ENCODE data around the gene SULT1C3.

Gene SULT1C3

GRCh38 chr2:108239786-108240185 is at the start of gene SULT1C3:
Gene SULT1C3, plus strand, starts transcription at chr2:108239968. Its CDS starts 7,227 bp downstream, at chr2:108247195.
- POLR2A ChIA-PET = no interaction called here
- CTCF ChIA-PET = no interaction called here
- no peak for TF ChIP-seq SP1 (IDR thresholded peaks at IDR 0.05)
- TF ChIP-seq ARNT (IDR thresholded peaks at IDR 0.05) = no peak
- TF ChIP-seq HDGF (IDR thresholded peaks at IDR 0.05; ENCODE audit: borderline replicate concordance) = no peak
- no peak for TF ChIP-seq SUZ12 (IDR thresholded peaks at IDR 0.05)
- no peak for TF ChIP-seq ZNF384 (IDR thresholded peaks at IDR 0.05)
- no peak for TF ChIP-seq CTBP1 (IDR thresholded peaks at IDR 0.05; ENCODE audit: borderline replicate concordance)
- no peak for TF ChIP-seq BHLHE40 (IDR thresholded peaks at IDR 0.05; ENCODE audit: borderline replicate concordance)
- no peak for TF ChIP-seq LEF1 (IDR thresholded peaks at IDR 0.05; ENCODE audit: borderline replicate concordance)
- no peak for TF ChIP-seq FOXK2 (IDR thresholded peaks at IDR 0.05)
- DNase-seq (ENCODE audit: extremely low spot score) = no peak

DNA sequence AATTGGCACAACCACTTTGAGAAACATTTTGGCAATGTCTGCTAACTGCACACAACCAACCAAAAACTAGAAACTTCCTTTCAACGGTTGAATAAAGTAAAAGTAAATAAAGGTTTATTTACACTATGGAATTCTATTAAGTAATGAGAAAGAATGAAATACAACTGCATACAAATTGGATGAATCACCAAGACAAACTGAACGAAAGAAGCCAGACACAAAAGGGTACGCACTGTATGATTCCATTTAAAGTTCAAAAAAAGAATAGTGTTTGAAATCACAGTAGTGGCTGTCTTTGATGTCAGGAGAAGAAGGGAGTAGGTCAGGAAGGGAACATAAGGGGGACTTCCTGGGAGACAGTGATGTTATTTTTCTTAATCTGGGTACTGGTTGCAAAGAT is 46.5 kb upstream of the SULT1C3 start:
- TF ChIP-seq SP1 (IDR thresholded peaks at IDR 0.05) (no peak), NFRKB (IDR thresholded peaks at IDR 0.05) (no peak), TARDBP (IDR thresholded peaks at IDR 0.05) (no peak), FOXK2 (IDR thresholded peaks at IDR 0.05) (no peak), FOXA1 (IDR thresholded peaks at IDR 0.05) (no peak), CTBP1 (IDR thresholded peaks at IDR 0.05; ENCODE audit: borderline replicate concordance) (no peak), HDGF (IDR thresholded peaks at IDR 0.05; ENCODE audit: borderline replicate concordance) (no peak), BHLHE40 (IDR thresholded peaks at IDR 0.05; ENCODE audit: borderline replicate concordance) (no peak), SUZ12 (IDR thresholded peaks at IDR 0.05) (no peak), ELF4 (IDR thresholded peaks at IDR 0.05) (no peak), LEF1 (IDR thresholded peaks at IDR 0.05; ENCODE audit: borderline replicate concordance) (no peak), FOXM1 (IDR thresholded peaks at IDR 0.05; ENCODE audit: borderline replicate concordance) (no peak), L3MBTL2 (conservative IDR thresholded peaks at IDR 0.05) (no peak)
- TF ChIP-seq, protein P1, sequence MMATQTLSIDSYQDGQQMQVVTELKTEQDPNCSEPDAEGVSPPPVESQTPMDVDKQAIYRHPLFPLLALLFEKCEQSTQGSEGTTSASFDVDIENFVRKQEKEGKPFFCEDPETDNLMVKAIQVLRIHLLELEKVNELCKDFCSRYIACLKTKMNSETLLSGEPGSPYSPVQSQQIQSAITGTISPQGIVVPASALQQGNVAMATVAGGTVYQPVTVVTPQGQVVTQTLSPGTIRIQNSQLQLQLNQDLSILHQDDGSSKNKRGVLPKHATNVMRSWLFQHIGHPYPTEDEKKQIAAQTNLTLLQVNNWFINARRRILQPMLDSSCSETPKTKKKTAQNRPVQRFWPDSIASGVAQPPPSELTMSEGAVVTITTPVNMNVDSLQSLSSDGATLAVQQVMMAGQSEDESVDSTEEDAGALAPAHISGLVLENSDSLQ (IDR thresholded peaks at IDR 0.05) = no peak
- ChIA-PET POLR2A (no interaction called here), CTCF (interaction anchor here (1.0 kb wide), 1 partner anchor 9 kb away, joined by 3 read pairs; no protein-coding TSS in a partner anchor)
- no peak for DNase-seq (ENCODE audit: extremely low spot score)

- ChIA-PET POLR2A (no interaction called here), CTCF (interaction anchor here (0.6 to 1.0 kb wide), 4 partner anchors 11 to 290 kb away, joined by 3 to 5 read pairs (median 3); no protein-coding TSS in a partner anchor)
- no peak for DNase-seq (ENCODE audit: extremely low spot score)
- TF ChIP-seq SP1 (IDR thresholded peaks at IDR 0.05) = no peak
- no peak for TF ChIP-seq SUZ12 (IDR thresholded peaks at IDR 0.05)
- no peak for TF ChIP-seq ZNF384 (IDR thresholded peaks at IDR 0.05)
- TF ChIP-seq FOXA1 (IDR thresholded peaks at IDR 0.05) = no peak
- TF ChIP-seq L3MBTL2 (conservative IDR thresholded peaks at IDR 0.05) = no peak
- TF ChIP-seq CTBP1 (IDR thresholded peaks at IDR 0.05; ENCODE audit: borderline replicate concordance) = no peak
- TF ChIP-seq TARDBP (IDR thresholded peaks at IDR 0.05) = no peak
- TF ChIP-seq FOXM1 (IDR thresholded peaks at IDR 0.05; ENCODE audit: borderline replicate concordance) = no peak
- no peak for TF ChIP-seq NFRKB (IDR thresholded peaks at IDR 0.05)
- no peak for TF ChIP-seq ELF4 (IDR thresholded peaks at IDR 0.05)
- no peak for TF ChIP-seq HDGF (IDR thresholded peaks at IDR 0.05; ENCODE audit: borderline replicate concordance)
- TF ChIP-seq BHLHE40 (IDR thresholded peaks at IDR 0.05; ENCODE audit: borderline replicate concordance) = no peak
- TF ChIP-seq, protein P1 (IDR thresholded peaks at IDR 0.05) = no peak
- TF ChIP-seq LEF1 (IDR thresholded peaks at IDR 0.05; ENCODE audit: borderline replicate concordance) = no peak
- no peak for TF ChIP-seq FOXK2 (IDR thresholded peaks at IDR 0.05)
Measured at GRCh38 chr2:108194409-108195132, 45.2 kb upstream of the SULT1C3 start.

DNA sequence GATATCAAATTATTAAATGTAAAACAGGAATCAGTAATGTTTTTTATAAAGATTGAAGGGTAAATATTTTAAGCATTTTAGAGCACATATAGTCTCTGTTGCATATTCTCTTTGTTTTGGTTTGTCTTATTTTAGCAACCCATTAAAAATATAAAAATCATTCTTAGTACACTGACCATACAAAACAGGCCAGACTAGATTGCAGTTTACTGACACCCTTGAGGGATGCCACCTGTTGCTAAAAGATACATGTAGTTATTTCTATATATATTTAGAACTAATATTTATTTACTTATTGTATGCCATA is 44.7 kb upstream of the SULT1C3 start:
- CTCF ChIA-PET = interaction anchor here (0.6 to 1.0 kb wide), 2 partner anchors 258 to 627 kb away, joined by 3 to 4 read pairs; no protein-coding TSS in a partner anchor
- POLR2A ChIA-PET = no interaction called here
- no peak for DNase-seq (ENCODE audit: extremely low spot score)
- TF ChIP-seq NFRKB (IDR thresholded peaks at IDR 0.05) (no peak), L3MBTL2 (conservative IDR thresholded peaks at IDR 0.05) (no peak), ELF4 (IDR thresholded peaks at IDR 0.05) (no peak), ZNF384 (IDR thresholded peaks at IDR 0.05) (no peak), BHLHE40 (IDR thresholded peaks at IDR 0.05; ENCODE audit: borderline replicate concordance) (no peak), FOXK2 (IDR thresholded peaks at IDR 0.05) (no peak), FOXA1 (IDR thresholded peaks at IDR 0.05) (no peak), ARNT (IDR thresholded peaks at IDR 0.05) (no peak), CTBP1 (IDR thresholded peaks at IDR 0.05; ENCODE audit: borderline replicate concordance) (no peak), FOXM1 (IDR thresholded peaks at IDR 0.05; ENCODE audit: borderline replicate concordance) (no peak), HDGF (IDR thresholded peaks at IDR 0.05; ENCODE audit: borderline replicate concordance) (no peak), TARDBP (IDR thresholded peaks at IDR 0.05) (no peak), SUZ12 (IDR thresholded peaks at IDR 0.05) (no peak), SP1 (IDR thresholded peaks at IDR 0.05) (no peak)
- TF ChIP-seq, protein P1 (IDR thresholded peaks at IDR 0.05) = no peak

- POLR2A ChIA-PET = no interaction called here
- TF ChIP-seq TARDBP (IDR thresholded peaks at IDR 0.05) (no peak), L3MBTL2 (conservative IDR thresholded peaks at IDR 0.05) (no peak), HDGF (IDR thresholded peaks at IDR 0.05; ENCODE audit: borderline replicate concordance) (no peak), FOXK2 (IDR thresholded peaks at IDR 0.05) (no peak), ZNF384 (IDR thresholded peaks at IDR 0.05) (no peak), SUZ12 (IDR thresholded peaks at IDR 0.05) (no peak), FOXM1 (IDR thresholded peaks at IDR 0.05; ENCODE audit: borderline replicate concordance) (no peak), CTBP1 (IDR thresholded peaks at IDR 0.05; ENCODE audit: borderline replicate concordance) (no peak)
- CTCF ChIA-PET = no interaction called here
- DNase-seq (ENCODE audit: extremely low spot score) = no peak
Measured at GRCh38 chr2:108199726-108200125, 40.0 kb upstream of the SULT1C3 start.

- DNase-seq (ENCODE audit: extremely low spot score) = no peak
- ChIA-PET POLR2A (no interaction called here), CTCF (no interaction called here)
- no peak for TF ChIP-seq FOXM1 (IDR thresholded peaks at IDR 0.05; ENCODE audit: borderline replicate concordance)
- no peak for TF ChIP-seq SP1 (IDR thresholded peaks at IDR 0.05)
- TF ChIP-seq CTBP1 (IDR thresholded peaks at IDR 0.05; ENCODE audit: borderline replicate concordance) = no peak
- TF ChIP-seq HDGF (IDR thresholded peaks at IDR 0.05; ENCODE audit: borderline replicate concordance) = no peak
- no peak for TF ChIP-seq ZNF384 (IDR thresholded peaks at IDR 0.05)
- no peak for TF ChIP-seq ARNT (IDR thresholded peaks at IDR 0.05)
- TF ChIP-seq L3MBTL2 (conservative IDR thresholded peaks at IDR 0.05) = no peak
- TF ChIP-seq, protein P1 (IDR thresholded peaks at IDR 0.05) = no peak
- TF ChIP-seq SUZ12 (IDR thresholded peaks at IDR 0.05) = no peak
- no peak for TF ChIP-seq TARDBP (IDR thresholded peaks at IDR 0.05)
- TF ChIP-seq NFRKB (IDR thresholded peaks at IDR 0.05) = no peak
- no peak for TF ChIP-seq FOXK2 (IDR thresholded peaks at IDR 0.05)
- TF ChIP-seq ELF4 (IDR thresholded peaks at IDR 0.05) = no peak
- TF ChIP-seq LEF1 (IDR thresholded peaks at IDR 0.05; ENCODE audit: borderline replicate concordance) = no peak
- no peak for TF ChIP-seq FOXA1 (IDR thresholded peaks at IDR 0.05)
- TF ChIP-seq BHLHE40 (IDR thresholded peaks at IDR 0.05; ENCODE audit: borderline replicate concordance) = no peak
Measured at GRCh38 chr2:108200569-108200968, 39.2 kb upstream of the SULT1C3 start.

Measured in HEK293T (cell line).